CD4-positive, alpha-beta T cell (primary cell): ENCODE results near the gene CLSTN1. TPM values are rescaled to one million over a fixed set of nuclear protein-coding genes. Genes with fewer than 3 reads are reported as not detected.

Experiments used
- ATAC-seq: fragments of 200-7000 bp; cut with Tn5 transposase; one replicate; pipeline ENCODE4 v1.10.0; 2022; ENCODE audit warnings: mild to moderate bottlenecking; ENCODE audit not compliant: poor library complexity
- CTCF ChIA-PET: fragments of 350-600 bp; sonication (Branson Sonifier 250); formaldehyde crosslinking; loops from one replicate; lab custom pipeline; 2021; ENCODE audit warnings: antibody characterized with exemption, inconsistent platforms; lab: Charles Lee
- POLR2A ChIA-PET: fragments of 350-600 bp; sonication (Branson Sonifier 250); formaldehyde crosslinking; loops from one replicate; lab custom pipeline; 2021; ENCODE audit warnings: antibody characterized with exemption, inconsistent platforms; lab: Charles Lee
- DNase-seq, 14 experiments: peaks; one replicate each; pipeline ENCODE4 v3.0.0-alpha.2; 2013 to 2020; ENCODE audit warnings: mixed read lengths in 2 of 14
- H3K27ac ChIP-seq, 2 donors: one replicate each; pipeline versions ENCODE4 v1.5.1 to v1.7.0; 2013; ENCODE audit warnings: low read length in 2 of 2, low read depth in 1 of 2, mild to moderate bottlenecking in 1 of 2
- H3K27me3 ChIP-seq, 2 experiments: 1 replicate in 1 of 2; 2 replicates in 1 of 2; pipeline versions ENCODE4 v1.6.1 to v1.7.0; 2013; ENCODE audit warnings: low read length in 2 of 2, control low read depth in 1 of 2, mild to moderate bottlenecking in 1 of 2, moderate library complexity in 1 of 2; ENCODE audit not compliant: insufficient read depth in 2 of 2, control insufficient read depth in 1 of 2
- H3K36me3 ChIP-seq: one replicate; pipeline ENCODE4 v1.6.1; 2013; ENCODE audit warnings: low read length, control low read depth; ENCODE audit not compliant: insufficient read depth
- H3K4me1 ChIP-seq: one replicate; pipeline ENCODE4 v1.6.1; 2013; ENCODE audit warnings: low read length, control low read depth; ENCODE audit not compliant: insufficient read depth
- H3K4me3 ChIP-seq: one replicate; pipeline ENCODE4 v1.5.1; 2013; ENCODE audit warnings: mild to moderate bottlenecking, low read length, moderate library complexity
- H3K9me3 ChIP-seq, 2 experiments: 1 replicate in 1 of 2; 2 replicates in 1 of 2; pipeline versions ENCODE4 v1.6.1 to v1.7.0; 2013; ENCODE audit warnings: low read length in 2 of 2, mild to moderate bottlenecking in 2 of 2, control low read depth in 1 of 2, moderate library complexity in 1 of 2; ENCODE audit not compliant: control insufficient read depth in 1 of 2, insufficient read depth in 1 of 2
- H3K27ac Mint-ChIP-seq: one replicate; pipeline ENCODE4 v1.8.0; 2020; ENCODE audit warnings: mixed read lengths
- H3K27me3 Mint-ChIP-seq: one replicate; pipeline ENCODE4 v1.8.0; 2021; ENCODE audit warnings: mixed read lengths
- H3K36me3 Mint-ChIP-seq: one replicate; pipeline ENCODE4 v1.8.0; 2021; ENCODE audit warnings: low read depth, mixed read lengths
- H3K4me1 Mint-ChIP-seq: one replicate; pipeline ENCODE4 v1.8.0; 2021; ENCODE audit warnings: low read depth, mixed read lengths
- H3K4me3 Mint-ChIP-seq: one replicate; pipeline ENCODE4 v1.8.0; 2020; ENCODE audit warnings: mild to moderate bottlenecking, mixed read lengths
- H3K9me3 Mint-ChIP-seq: one replicate; pipeline ENCODE4 v1.8.0; 2020; ENCODE audit warnings: mixed read lengths
- intact Hi-C, 2 experiments: fragments of 100-400 bp; cut with DNase I in 1 of 2; cut with micrococcal nuclease in 1 of 2; formaldehyde crosslinking; loops; one replicate each; pipeline versions ENCODE4 v1.15.1 to v1.9.0; 2023 to 2025; cut with DNase I, micrococcal nuclease
- total RNA-seq, 174 experiments: library from RNA in 2 of 174; stranded (reverse) in 2 of 174; gene quantifications; one replicate each; pipeline ENCODE4 v1.2.3 and lab custom pipeline; 2021 to 2026
- TF ChIP-seq, protein P1 (sequence below): fragments of 200-600 bp; IDR thresholded peaks from one replicate; pipeline ENCODE4 v1.8.0; 2022; ENCODE audit warnings: antibody characterized with exemption, mild to moderate bottlenecking

CLSTN1 gene
- total RNA-seq, 2 experiments from 2014 or later = 66.8 to 68.1 TPM

DNA sequence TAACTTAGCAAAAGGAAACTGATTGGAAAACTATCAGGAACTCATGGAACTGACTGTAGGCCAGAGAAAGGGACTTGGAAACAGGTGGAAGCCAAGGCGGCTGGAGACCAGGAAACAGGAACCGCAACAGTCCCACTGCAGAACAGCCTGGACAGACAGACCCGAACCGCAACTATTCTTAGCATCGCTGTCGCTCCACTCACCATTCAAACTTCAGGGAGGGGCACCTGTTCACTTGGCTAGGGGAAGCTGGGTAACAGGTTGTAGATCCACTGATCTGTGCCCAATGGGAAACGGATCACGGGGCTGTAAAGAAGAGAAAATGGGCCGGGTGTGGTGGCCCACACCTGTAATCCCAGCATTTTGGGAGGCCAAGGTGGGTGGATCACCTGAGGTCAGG, 61.9 kb downstream of the CLSTN1 start:
- no peak for ATAC-seq
- TF ChIP-seq, protein P1, sequence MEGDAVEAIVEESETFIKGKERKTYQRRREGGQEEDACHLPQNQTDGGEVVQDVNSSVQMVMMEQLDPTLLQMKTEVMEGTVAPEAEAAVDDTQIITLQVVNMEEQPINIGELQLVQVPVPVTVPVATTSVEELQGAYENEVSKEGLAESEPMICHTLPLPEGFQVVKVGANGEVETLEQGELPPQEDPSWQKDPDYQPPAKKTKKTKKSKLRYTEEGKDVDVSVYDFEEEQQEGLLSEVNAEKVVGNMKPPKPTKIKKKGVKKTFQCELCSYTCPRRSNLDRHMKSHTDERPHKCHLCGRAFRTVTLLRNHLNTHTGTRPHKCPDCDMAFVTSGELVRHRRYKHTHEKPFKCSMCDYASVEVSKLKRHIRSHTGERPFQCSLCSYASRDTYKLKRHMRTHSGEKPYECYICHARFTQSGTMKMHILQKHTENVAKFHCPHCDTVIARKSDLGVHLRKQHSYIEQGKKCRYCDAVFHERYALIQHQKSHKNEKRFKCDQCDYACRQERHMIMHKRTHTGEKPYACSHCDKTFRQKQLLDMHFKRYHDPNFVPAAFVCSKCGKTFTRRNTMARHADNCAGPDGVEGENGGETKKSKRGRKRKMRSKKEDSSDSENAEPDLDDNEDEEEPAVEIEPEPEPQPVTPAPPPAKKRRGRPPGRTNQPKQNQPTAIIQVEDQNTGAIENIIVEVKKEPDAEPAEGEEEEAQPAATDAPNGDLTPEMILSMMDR = no peak
- Mint-ChIP-seq H3K9me3 (no peaks in the 10 kb centered on the region), H3K4me1 (peaks cover 27% of the 10 kb centered on the region), H3K27me3 (no peaks in the 10 kb centered on the region), H3K4me3 (no peak overlapping the region), H3K36me3 (peaks cover 28% of the 10 kb centered on the region), H3K27ac (peak overlapping the region; percentile 45)
- POLR2A ChIA-PET = interaction anchor here (0.6 kb wide), 1 partner anchor 12 kb away, joined by 4 read pairs; no protein-coding TSS in a partner anchor
- H3K27ac ChIP-seq = no peak overlapping the region
- CTCF ChIA-PET = interaction anchor here (0.5 kb wide), 1 partner anchor 719 kb away, joined by 3 read pairs; no protein-coding TSS in a partner anchor
- no peak for DNase-seq
- H3K9me3 ChIP-seq = no peaks in the 10 kb centered on the region
- H3K27me3 ChIP-seq = no peaks in the 10 kb centered on the region
- no peaks in the 10 kb centered on the region for H3K36me3 ChIP-seq
- H3K4me3 ChIP-seq = no peak overlapping the region
- intact Hi-C loops = no loop called here
- no peaks in the 10 kb centered on the region for H3K4me1 ChIP-seq

DNA sequence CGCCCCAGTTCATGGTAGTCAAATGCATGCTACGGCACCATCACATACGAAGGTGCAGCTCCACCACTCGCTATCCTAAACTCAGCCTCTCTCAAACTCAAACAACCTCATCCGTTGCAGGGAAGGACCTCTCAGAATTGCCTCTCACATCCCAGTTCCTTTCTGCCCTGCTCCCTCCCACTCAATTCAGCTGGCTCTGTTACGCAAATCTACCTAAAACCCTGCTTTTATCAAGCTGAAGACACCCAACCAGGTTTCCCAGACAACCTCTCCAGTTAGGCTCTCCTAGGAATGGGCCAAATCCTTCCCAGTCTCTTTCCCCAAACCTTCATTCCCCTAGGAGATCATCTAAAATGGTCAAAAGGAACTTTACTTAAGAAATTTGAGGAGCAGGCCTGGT, 62.9 kb downstream of the CLSTN1 start:
- intact Hi-C loops = no loop called here
- TF ChIP-seq, protein P1 = no peak
- H3K36me3 ChIP-seq = no peaks in the 10 kb centered on the region
- ChIA-PET CTCF (no interaction called here), POLR2A (no interaction called here)
- Mint-ChIP-seq H3K36me3 (peaks cover 25% of the 10 kb centered on the region), H3K27ac (no peak overlapping the region), H3K4me1 (peaks cover 34% of the 10 kb centered on the region), H3K9me3 (no peaks in the 10 kb centered on the region), H3K27me3 (no peaks in the 10 kb centered on the region), H3K4me3 (no peak overlapping the region)
- no peak overlapping the region for H3K27ac ChIP-seq
- no peaks in the 10 kb centered on the region for H3K4me1 ChIP-seq
- no peak for DNase-seq
- H3K27me3 ChIP-seq = no peaks in the 10 kb centered on the region
- H3K9me3 ChIP-seq = no peaks in the 10 kb centered on the region
- H3K4me3 ChIP-seq = no peak overlapping the region
- no peak for ATAC-seq

DNA sequence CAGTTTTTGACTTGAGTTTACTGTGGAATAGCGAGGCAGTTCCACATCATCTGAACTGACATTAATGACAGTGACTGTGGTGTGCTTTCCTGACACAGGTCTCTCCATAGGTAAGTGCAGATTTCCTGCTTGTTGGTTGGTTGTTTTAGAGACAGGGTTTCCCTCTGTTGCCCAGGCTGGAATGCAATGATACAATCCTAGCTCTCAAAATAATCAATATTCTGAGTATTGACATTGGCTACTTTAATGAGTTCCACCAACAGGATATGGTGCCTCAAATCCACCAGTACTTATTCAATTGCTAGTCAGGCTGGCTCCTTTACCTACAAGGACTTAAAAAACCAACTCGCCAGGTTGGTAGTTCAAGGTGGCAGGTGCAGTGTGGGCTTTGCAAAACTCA, 63.8 kb downstream of the CLSTN1 start:
- H3K4me3 ChIP-seq = no peak overlapping the region

More for the DNA sequence above, 63.8 kb downstream of the CLSTN1 start:
- peak overlapping the region; percentile 49 for H3K27ac Mint-ChIP-seq
- ChIA-PET CTCF (no interaction called here), POLR2A (no interaction called here)
- intact Hi-C loops = no loop called here
- H3K27me3 Mint-ChIP-seq = no peaks in the 10 kb centered on the region
- Histone ChIP-seq H3K36me3 (no peaks in the 10 kb centered on the region), H3K27me3 (no peaks in the 10 kb centered on the region), H3K27ac (no peak overlapping the region), H3K4me1 (no peaks in the 10 kb centered on the region), H3K9me3 (no peaks in the 10 kb centered on the region)
- ATAC-seq (no peak), DNase-seq (no peak)
- H3K9me3 Mint-ChIP-seq = no peaks in the 10 kb centered on the region
- H3K4me1 Mint-ChIP-seq = peaks cover 40% of the 10 kb centered on the region
- H3K4me3 Mint-ChIP-seq = no peak overlapping the region
- peaks cover 34% of the 10 kb centered on the region for H3K36me3 Mint-ChIP-seq
- TF ChIP-seq, protein P1 = no peak
